ENCODE measurements around the gene CRYBA4. TPM values are rescaled to one million over a fixed set of nuclear protein-coding genes. Genes with fewer than 3 reads are reported as not detected.

The CRYBA4 gene
- total and polyA plus RNA-seq, 2 experiments from 2014 or later, result 1.5 TPM; not detected in 1

- Histone ChIP-seq H3K4me2 (no peak overlapping the region), H4K20me1 (replicated peaks; ENCODE audit: insufficient read depth) (0 out of 2 replicates have a peak, but pooled peaks cover 2% of the 10 kb centered on the region), H3K27ac (ENCODE audit: low read depth) (no peak overlapping the region), H3F3A (replicated peaks; ENCODE audit: low read depth) (peaks cover 57% of the 10 kb centered on the region), H3K27me3 (ENCODE audit: insufficient read depth) (no peaks in the 10 kb centered on the region), H3K9me2 (ENCODE audit: insufficient read depth) (no peaks in the 10 kb centered on the region; the same call in 1 of the 2 replicates), H3K79me2 (replicated peaks; ENCODE audit: insufficient read depth) (peaks cover 17% of the 10 kb centered on the region; the same call in 1 of the 2 replicates), H3K4me1 (ENCODE audit: insufficient read depth) (peaks cover 40% of the 10 kb centered on the region), H3K36me3 (ENCODE audit: insufficient read depth) (no peaks in the 10 kb centered on the region), H2AFZ (no peak overlapping the region), H3K4me3 (no peak overlapping the region)
- peaks cover 55% of the 10 kb centered on the region for H3K4me1 Mint-ChIP-seq
- peaks cover 12% of the 10 kb centered on the region for H3K36me3 Mint-ChIP-seq (ENCODE audit: low read depth)
- H3K4me3 Mint-ChIP-seq, result no peak overlapping the region
- ATAC-seq (no peak), DNase-seq (ENCODE audit: low spot score) (no peak)
- H3K9me3 Mint-ChIP-seq, result no peaks in the 10 kb centered on the region; the same call in 2 of the 3 replicates
- H3K27me3 Mint-ChIP-seq (ENCODE audit: insufficient read depth, low read depth, poor library complexity), result peaks cover 19% of the 10 kb centered on the region
- peak overlapping the region; percentile 14; the same call in 1 of the 2 replicates for H3K27ac Mint-ChIP-seq
- no peak for TF ChIP-seq NANOG (IDR thresholded peaks at IDR 0.05; ENCODE audit: borderline replicate concordance)
- no peak for TF ChIP-seq STAT1 (IDR thresholded peaks at IDR 0.05; ENCODE audit: unreplicated experiment)
- no peak for TF ChIP-seq CREB1 (CRISPR knock-in tag; IDR thresholded peaks at IDR 0.05; ENCODE audit: low read depth)
- TF ChIP-seq EZH2phosphoT487 (IDR thresholded peaks at IDR 0.05; ENCODE audit: unreplicated experiment), result no peak
- TF ChIP-seq POLR2AphosphoS5 (IDR thresholded peaks at IDR 0.05; ENCODE audit: low read depth), result no peak; the same call in 1 of the 2 replicates
- TF ChIP-seq ZNF114 (CRISPR knock-in tag; IDR thresholded peaks at IDR 0.05), result no peak
- TF ChIP-seq REST (IDR thresholded peaks at IDR 0.05; ENCODE audit: unreplicated experiment), result no peak
- no peak for TF ChIP-seq ZNF462 (CRISPR knock-in tag; IDR thresholded peaks at IDR 0.05)
- no peak for TF ChIP-seq ZNF331 (CRISPR knock-in tag; IDR thresholded peaks at IDR 0.05; ENCODE audit: low read depth)
- TF ChIP-seq CTCF (conservative IDR thresholded peaks at IDR 0.05; ENCODE audit: low read depth in 2 of 2), result no peak
- TF ChIP-seq EZH2 (IDR thresholded peaks at IDR 0.05; ENCODE audit: low read depth, unreplicated experiment), result no peak
- no peak for TF ChIP-seq ETS1 (IDR thresholded peaks at IDR 0.05)
- TF ChIP-seq JUNB (IDR thresholded peaks at IDR 0.05; ENCODE audit: unreplicated experiment), result no peak
These were observed 54.0 kb downstream of the CRYBA4 start for GRCh38 chr22:26675687-26676268.

All from GM23338 (cell line).